ENCODE data around the gene FIBP.

The FIBP gene

DNA sequence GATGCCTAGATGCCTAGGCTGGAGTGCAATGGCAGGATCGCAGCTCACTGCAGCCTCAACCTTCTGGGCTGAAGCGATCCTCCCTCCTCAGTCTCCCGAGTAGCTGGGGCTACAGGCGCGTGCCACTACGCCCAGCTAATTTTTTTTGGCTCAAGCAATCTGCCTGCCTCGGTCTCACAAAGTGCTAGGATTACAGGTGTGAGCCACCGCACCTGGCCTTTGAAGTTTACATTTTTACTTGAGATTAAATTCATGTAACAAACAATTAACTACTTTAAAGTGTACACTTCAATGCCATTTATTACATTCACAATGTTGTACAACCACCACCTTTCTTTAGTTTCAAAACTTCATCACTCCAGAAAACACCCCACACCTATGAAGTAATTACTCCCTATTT is 15.4 kb upstream of the FIBP start:
- no peak overlapping the region for H3K4me3 ChIP-seq (ENCODE audit: low read depth, low read length)
- no peak for DNase-seq (ENCODE audit: low read depth)
- no peak for TF ChIP-seq CTCF (IDR thresholded peaks at IDR 0.05; ENCODE audit: insufficient read depth, low read depth, low read length, missing control alignments)

GRCh38 chr11:65903068-65903481 is 14.8 kb upstream of the FIBP start:
- no peak for TF ChIP-seq CTCF (IDR thresholded peaks at IDR 0.05; ENCODE audit: insufficient read depth, low read depth, low read length, missing control alignments)
- DNase-seq (ENCODE audit: low read depth) = no peak
- H3K4me3 ChIP-seq (ENCODE audit: low read depth, low read length) = no peak overlapping the region

DNA sequence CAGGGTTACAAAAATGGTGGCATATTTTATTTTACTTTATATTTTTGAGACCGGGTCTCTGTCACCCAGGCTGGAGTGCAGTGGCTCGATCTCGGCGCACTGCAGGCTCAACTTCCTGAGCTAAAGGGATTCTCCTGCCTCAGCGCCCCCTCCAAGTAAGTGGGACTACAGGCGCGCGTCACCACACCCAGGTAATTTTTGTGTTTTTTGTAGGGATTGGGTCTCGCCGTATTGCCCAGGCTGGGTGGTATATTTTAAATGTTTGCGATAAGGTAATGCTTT is 12.6 kb upstream of the FIBP start:
- no peak for DNase-seq (ENCODE audit: low read depth)
- no peak overlapping the region for H3K4me3 ChIP-seq (ENCODE audit: low read depth, low read length)
- no peak for TF ChIP-seq CTCF (IDR thresholded peaks at IDR 0.05; ENCODE audit: insufficient read depth, low read depth, low read length, missing control alignments)

GRCh38 chr11:65900125-65900898 is 12.0 kb upstream of the FIBP start, which contains the start of gene FOSL1:
TSS of gene FOSL1 (minus strand) at chr11:65900388. CDS start at chr11:65900339, 49 bp downstream.
- no peak for TF ChIP-seq CTCF (IDR thresholded peaks at IDR 0.05; ENCODE audit: insufficient read depth, low read depth, low read length, missing control alignments)
- DNase-seq (ENCODE audit: low read depth) = peak; percentile 98
- peak within 1 kb of the TSS; percentile 60 for H3K4me3 ChIP-seq (ENCODE audit: low read depth, low read length)

- H3K4me3 ChIP-seq (ENCODE audit: low read depth, low read length) = peak overlapping the region; percentile 60
- DNase-seq (ENCODE audit: low read depth) = peak; percentile 70
Measured at GRCh38 chr11:65899356-65900124, 11.3 kb upstream of the FIBP start.

DNA sequence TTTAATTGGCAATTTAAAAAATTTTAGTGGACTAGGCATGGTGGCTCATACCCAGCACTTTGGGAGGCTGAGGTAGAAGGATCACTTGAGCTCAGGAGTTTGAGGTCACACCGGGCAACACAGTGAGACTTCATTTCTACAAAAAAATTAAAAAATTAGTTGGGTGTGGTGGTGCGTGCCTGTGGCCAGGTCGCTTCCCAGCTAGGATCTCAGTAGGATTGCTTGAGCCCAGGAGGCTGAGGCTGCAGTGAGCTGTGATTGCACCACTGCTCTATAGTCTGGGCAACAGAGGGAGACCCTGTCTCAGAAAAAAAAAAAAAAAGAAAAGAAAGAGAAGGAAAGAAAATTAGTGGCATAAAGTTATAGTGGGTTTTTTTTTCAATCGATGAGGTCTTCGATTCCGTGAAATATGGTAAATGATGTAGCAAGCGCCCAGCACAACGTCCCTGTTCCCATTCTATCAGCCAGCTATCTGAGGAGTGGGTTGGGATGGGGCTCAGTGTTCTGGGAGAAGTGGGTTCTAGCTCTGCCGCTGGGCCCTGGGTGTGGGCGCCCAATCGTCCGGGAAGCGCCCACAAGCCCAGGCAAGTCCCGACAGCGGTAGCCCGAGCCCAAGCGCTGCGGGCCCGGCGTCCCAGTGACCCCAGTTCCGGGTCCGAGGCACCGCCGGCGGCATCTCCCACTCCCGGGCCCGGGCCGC is 10.5 kb upstream of the FIBP start:
- H3K4me3 ChIP-seq (ENCODE audit: low read depth, low read length) = peak overlapping the region; percentile 60
- no peak for DNase-seq (ENCODE audit: low read depth)
- TF ChIP-seq CTCF (IDR thresholded peaks at IDR 0.05; ENCODE audit: insufficient read depth, low read depth, low read length, missing control alignments) = no peak

More at GRCh38 chr11:65899356-65900124, 11.3 kb upstream of the FIBP start:
- TF ChIP-seq CTCF (IDR thresholded peaks at IDR 0.05; ENCODE audit: insufficient read depth, low read depth, low read length, missing control alignments) = peak; percentile 1

Measured in GM12865 (cell line).